Ishikawa (cell line): ENCODE results near the gene UNC79.

Experiments
- CREB1 ChIP-seq: IDR thresholded peaks from 2 replicates; pipeline ENCODE4 v1.6.1; 2012; ENCODE audit warnings: low read depth
- NFIC ChIP-seq: IDR thresholded peaks from 2 replicates; pipeline ENCODE4 v1.6.1; 2012

DNA sequence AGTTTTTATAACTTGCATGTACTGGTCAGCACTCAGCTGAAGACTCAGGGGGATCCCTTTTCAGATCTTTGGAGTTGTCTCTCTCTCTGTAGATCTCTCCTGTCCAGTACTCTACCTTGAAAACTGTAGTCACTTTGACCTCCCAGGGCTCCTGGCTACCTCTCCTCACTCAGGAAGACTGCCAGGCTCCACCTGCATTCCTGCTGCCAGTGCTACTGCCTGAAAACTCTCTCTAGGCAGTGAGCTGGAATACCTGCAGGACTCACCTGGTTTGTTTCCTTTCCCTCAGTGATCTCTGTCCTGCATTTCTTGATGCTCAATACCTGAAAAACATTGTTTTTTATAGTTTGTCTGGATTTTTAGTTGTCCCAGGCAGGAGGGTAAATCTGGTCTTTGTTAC is 270.2 kb downstream of the UNC79 start:
- TF ChIP-seq NFIC (no peak), CREB1 (no peak)
